Suprapubic skin (tissue), 4 donors: Measurements from ENCODE around the gene SPINK4.

Experiments used
- CTCF ChIP-seq, 2 donors: fragments of 200-600 bp in 1 of 2; fragments of 450-650 bp in 1 of 2; sonication (generic) in 1 of 2; IDR thresholded peaks; one replicate each; pipeline ENCODE4 v1.5.1; 2016 to 2019; ENCODE audit warnings: antibody characterized with exemption in 2 of 2, mild to moderate bottlenecking in 1 of 2, moderate library complexity in 1 of 2
- EP300 ChIP-seq: sonication (generic); formaldehyde crosslinking; IDR thresholded peaks from one replicate; pipeline ENCODE4 v1.6.1; 2017; ENCODE audit warnings: antibody characterized with exemption
- POLR2AphosphoS5 ChIP-seq, 3 donors: sonication (generic); formaldehyde crosslinking; IDR thresholded peaks; one replicate each; pipeline ENCODE4 v1.6.1; 2017; ENCODE audit warnings: antibody characterized with exemption in 3 of 3

- peak; percentile 29 to 70 for TF ChIP-seq CTCF (IDR thresholded peaks at IDR 0.05)
- no peak for TF ChIP-seq POLR2AphosphoS5 (IDR thresholded peaks at IDR 0.05)
- TF ChIP-seq EP300: no peak
These were observed 47.1 kb downstream of the SPINK4 start for GRCh38 chr9:33287087-33287490.
